Measurements from ENCODE around the gene PCDHA1.

The PCDHA1 gene

DNA sequence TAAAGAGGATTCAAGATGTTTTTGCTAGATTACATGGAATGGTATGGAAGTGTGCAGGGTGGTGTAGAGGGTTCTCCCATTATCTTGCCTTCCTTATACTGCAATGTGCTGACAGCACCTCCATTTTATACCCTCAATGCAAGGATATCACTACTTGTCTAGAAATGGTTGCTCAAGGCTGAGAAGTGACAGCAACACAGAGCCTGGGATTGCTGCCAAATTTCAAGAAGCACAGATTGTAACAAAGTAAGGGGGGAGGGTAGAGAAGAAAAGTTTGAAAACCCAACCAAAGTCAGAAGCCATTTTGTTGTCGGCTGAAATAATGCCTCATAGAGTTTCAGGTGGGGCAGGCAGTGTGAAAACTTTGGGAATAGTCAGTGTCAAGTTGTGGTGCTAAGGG lies 210.1 kb downstream of the PCDHA1 start:
- DNase-seq: peak; percentile 16

DNA sequence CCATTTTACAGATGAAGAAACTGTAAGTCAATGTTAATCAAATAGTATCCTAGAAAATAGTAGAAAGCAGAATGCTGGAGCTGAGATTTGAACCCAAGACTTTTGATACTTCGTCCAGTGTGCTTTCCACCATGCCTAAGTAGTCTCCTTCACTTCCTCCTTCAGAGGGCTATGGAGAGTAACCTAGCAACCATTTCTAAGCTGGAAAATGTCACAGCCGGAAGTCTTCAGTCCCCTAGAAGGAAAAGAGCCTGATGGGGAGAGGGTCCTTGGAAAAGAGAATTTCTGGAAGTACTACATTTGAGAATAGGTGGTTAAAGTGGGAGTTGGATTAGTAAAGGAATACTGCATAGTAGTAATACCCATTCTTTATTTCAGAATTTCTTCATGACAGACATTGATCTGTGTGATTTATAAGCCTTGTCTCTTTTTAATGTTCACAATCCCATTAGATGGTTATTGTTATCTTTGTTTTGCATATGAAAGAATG lies 213.0 kb downstream of the PCDHA1 start:
- no peak for DNase-seq

DNA sequence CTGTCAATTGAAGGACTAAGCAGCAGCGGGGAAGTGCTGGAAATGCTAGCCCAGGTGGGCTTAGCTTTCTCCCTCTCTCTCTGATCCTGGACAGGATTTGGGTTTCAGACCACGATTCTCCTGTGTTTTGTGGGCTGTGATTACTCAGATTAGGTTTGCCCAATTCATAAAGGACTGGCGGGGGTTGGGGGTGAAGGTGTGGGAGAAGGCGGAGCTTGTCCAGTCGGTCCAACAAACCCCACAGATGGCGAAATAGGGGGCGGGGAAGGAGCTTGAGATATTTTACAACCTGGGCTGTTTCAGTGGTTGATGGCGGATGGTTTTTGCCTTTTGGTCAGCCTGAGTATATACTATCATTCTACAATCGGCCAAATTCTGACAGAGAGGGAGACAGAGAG lies 215.5 kb downstream of the PCDHA1 start:
- DNase-seq: no peak

DNA sequence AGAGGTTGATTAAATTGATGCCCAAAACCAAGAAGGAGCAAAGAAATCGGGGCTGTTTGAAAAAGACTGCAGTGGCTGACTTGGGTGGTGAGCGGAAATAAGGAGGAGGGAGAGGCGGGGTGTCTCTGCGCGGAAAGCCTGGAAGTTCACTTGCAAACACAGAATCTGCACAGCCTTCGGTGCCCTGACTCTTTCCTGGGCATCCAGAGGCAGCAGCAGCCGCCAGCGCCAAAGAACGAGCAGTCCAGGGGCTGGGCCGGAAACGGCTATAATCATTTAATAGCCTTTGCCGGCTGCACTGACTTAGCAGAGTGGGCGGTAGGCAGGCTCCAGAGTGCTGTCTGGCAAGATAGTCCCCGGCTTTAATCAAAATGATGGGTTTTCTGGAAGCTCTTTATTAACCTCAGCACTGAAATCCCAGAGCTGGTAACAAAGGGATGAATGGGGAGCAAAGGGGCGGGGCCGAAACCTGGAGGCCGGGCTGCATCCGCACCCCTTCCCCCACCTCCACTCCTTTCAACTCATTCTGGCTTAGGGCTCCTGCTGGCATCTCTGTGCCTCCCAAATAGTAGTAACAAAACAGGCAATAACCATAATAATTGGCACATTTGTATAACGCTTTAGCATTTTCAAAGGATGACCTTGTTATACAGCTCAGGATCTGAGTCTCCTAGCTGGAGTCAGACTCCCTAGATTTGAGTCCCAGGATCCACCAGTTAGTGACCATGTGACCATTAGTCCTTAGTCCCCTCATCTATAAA lies 216.1 kb downstream of the PCDHA1 start:
- DNase-seq: peak; percentile 10

DNA sequence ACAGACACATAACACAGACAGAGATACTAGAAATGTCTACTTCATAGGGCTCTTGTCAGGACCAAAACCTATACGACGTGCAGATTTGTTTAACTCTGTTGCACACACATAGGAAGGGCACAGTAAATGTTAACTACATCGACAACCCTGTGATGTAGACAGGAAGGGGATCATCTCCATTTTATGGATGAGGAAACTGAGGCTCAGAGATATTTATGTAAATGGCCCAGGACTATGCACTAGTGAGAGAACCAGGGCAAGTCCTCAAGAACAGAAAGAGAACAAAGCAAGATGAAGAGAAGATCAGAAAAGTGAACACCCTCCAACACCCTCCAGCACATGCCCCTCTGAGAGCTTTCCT lies 216.6 kb downstream of the PCDHA1 start:
- no peak for DNase-seq

DNA sequence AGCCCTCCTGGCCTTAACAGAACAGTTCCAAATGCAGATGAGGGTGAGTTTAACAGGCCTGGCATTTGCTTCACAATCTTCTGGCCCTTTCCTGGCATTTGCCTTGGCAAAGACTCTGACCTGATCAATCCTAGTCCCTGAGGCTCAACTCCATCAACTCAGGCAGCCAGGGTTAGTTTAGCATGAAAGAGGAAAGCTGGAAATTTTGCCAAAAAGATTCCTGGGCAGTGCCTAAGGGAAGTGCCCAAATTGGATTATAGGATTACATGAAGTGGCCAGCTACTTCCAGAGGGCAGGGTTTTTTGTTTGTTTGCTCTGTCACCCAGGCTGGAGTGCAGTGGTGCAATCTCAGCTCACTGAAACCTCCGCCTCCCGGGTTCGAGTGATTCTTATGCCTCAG lies 217.1 kb downstream of the PCDHA1 start:
- no peak for DNase-seq

DNA sequence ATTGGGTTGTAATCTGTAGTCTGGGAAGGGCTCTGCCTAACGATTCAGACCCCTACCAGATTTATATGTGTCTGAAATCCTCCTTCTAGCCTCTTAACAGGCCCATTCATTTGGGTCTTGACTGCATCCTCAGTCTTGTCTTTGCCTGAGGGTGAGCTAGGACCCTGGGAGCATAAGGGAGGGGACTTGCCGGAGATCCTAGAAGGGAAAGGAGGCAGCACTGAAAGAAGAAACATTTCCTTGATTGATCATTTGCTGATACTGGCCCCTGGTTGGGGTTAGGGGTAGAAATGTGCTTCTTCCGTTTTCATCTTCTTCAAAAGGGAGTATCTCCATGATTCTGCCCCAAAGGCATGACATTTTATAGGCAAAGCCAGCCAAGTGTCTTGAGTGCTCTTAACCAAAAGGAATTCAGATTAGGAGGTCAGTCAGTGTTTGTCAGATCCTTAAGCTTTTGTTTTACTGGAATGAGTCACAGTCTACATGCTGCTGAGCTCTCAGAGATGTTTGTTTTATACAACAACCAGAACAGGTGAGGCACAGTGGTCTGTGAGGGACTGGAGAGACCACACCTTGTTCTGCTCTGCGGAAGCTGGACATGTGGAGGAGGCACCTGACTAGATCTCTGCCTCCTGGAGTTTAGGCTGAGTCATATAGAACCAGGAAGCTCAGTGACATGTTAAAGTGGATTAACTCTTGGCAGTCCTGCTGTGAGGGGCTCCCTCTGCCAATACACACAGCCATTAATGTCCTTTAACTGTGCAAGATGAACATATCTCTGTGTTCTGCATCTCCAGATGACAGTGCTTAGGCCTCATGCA lies 218.1 kb downstream of the PCDHA1 start:
- DNase-seq: no peak

DNA sequence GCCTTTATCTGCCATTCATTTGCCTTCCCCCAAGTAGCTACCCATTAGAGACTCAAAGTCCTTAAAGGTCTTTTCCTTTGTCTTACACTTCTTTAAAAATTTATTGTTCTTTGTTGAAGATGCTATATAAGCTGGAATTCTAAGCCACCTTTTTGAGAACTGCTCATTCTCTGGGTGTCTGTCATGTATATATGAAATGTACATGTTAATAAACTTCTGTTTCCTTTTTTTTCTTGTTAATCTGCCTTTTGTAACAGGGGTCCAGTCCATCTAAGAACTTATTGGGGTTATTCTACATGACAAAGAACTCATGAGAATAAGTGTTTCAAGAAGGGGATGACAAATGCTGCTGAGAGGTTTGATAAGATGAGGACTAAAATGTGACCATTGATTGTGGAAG lies 221.9 kb downstream of the PCDHA1 start:
- DNase-seq: no peak

DNA sequence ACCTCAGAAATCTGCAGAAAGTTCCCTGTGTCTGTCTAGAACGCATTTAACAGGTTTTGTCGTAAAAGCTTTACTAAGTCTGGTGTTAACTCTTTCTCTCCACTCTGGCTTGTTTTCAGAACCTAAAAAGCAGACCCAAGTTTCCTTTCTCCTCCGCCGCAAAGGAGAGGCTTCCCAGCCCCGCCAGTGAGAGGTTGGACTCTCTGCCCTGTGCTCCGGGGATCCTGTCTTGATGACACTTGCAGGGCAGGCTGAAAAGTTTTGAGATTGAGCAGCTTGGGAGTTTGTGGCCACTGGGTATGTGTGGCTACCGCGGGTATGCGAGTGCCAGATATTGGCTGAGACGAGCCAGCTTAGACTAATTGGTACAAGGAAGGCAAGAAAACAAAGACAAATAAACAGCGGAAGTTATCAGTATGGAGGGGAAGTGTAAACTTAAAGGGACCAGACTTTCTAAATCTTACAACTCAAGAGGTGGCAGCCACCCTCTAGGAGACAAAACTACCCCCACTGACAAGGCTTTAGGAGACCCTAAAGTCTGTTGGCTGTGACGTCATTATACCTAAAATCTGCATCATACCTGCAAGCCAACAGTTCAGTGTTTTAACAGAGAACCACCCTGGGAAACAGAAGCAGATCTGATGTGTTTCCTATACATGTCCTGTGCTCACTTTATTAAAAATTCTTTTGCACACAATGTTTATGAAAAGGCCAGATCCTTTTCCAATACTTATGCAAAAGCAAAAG lies 224.3 kb downstream of the PCDHA1 start:
- DNase-seq: no peak

DNA sequence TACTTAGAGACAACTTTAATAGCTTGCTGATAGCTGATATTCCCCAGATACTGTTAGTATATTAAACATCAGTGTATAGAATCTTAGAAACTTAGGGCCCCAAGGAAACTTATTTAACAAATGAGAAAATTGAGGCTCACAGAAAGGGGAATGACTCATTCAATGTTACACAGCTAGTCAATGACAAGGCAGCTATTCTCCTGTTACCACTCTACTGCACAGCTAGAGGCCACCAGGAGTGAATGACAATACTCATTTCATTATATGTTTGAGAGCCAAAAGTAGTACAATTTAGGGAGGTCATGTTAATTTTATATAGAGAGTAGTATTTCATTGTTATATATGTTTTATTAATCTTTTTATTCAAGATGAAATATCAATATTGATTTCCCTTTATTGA lies 232.0 kb downstream of the PCDHA1 start:
- no peak for DNase-seq

DNA sequence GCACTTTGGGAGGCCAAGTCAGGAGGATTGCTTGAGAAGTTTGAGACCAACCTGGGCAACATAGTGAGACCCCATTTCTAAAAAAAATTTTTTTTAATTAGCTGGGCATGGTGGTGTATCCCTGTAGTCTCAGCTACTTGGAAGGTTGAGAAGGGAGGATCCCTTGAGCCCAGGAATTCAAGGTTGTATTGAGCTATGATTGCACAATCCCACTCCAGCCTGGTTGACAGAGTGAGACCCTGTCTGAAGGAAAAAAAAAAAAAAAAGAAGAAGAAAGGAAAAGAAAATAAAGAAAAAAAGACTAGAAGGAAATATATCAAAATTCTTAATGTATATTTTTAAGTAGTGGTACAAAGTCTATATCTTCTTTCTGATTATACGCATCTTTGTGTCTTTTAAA lies 236.4 kb downstream of the PCDHA1 start:
- DNase-seq: no peak

DNA sequence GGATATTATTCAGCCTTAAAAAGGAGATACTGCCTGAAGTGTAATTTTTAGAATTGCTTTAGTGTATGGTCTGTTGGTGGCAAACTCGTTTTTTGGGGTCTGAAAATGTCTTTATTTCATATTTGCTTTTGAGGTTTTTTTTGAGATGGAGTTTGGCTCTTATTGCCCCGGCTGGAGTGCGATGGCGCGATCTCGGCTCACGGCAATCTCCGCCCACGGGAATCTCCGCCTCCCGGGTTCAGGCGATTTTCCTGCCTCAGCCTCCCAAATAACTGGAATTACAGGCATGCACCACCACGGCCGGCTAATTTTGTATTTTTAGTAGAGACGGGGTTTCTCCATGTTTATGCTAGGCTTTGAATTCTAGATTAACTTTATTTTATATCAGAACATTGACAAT lies 245.1 kb downstream of the PCDHA1 start:
- DNase-seq: no peak

DNA sequence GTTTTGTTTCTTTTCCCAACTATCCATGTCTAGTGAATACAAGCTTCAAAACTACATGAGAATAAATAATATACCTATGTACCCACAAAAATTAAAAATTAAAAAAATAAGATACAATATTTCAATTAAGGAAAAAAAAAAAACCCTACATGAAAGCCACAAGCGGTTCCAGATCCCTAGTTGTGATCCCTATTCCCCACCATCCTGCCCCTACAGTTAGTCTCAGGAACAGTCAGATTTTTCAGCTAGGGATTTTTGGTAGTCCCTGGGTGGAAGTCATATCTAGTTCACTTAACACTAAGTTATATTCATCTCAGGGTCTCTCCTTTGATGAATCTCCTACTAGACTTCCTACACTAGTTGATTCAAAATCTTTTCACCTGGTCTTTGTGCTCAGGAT lies 246.7 kb downstream of the PCDHA1 start:
- no peak for DNase-seq

DNA sequence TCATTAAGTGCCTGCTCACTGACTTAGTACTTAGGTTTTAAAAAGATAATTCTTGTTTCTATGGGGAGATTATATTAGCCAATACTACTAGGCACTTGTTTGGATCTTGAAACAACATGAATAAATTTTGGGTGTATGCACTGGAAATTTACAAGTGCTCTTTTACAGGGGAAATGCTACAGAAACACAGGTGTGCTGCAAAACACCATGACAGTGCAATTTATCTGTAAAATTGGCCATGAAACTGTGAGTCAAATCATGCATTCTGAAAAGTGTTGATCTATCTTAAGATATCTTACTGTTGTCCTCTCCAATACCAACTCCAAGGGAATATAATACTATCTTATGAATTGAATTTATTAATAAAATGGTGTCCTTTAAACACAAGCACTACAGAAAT lies 253.1 kb downstream of the PCDHA1 start:
- no peak for DNase-seq

DNA sequence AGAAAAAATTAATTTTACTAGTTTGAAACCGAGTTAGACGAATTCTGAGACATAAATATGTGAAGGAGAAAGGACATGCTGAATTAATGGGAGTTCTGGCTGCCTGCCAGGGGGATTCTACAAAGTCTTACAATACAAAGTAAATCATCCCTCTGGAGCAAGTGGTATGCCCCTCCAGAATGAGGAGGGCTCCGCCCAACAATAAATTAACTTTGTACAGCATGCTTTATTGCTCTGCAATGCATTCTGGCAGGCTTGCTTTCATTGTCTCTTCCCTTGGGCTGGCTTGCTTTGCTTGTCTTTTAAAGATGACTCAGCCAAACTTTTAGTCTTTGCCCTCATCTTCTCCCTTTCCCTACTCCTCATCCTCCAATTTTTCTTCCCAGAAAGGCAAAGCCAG lies 253.6 kb downstream of the PCDHA1 start:
- no peak for DNase-seq

DNA sequence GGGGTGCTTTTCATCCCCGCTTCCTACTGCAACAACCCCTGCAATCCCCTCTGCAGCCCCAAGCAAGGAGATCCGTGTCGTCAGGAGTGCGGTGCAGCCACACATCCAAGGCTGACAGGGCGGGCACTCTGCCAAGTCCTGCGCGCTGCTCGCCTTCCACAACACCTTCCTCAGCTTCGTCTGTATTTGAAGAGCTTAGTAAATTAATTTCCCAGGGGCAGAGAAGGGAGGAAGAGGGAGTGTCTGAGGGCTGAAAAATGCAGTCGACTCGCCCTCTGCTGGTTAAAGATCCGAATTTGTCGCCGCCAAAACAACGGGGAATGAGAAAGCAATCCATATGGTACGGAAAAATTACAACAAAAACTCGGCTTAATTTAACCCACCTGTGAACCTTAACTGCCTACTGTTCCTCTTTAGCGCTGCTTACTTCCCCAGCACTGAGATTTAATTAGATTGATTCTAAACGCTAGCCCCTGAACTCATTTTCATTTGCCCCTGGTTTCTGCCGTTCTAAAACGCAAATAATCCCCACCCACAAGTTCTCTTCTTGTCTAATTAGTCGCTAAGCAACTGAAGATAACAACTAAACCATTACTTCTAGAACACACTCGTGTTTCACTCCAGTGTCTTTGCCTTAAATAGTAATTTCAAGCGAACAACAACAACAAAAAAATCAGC lies 254.3 kb downstream of the PCDHA1 start:
- peak; percentile 2 for DNase-seq

DNA sequence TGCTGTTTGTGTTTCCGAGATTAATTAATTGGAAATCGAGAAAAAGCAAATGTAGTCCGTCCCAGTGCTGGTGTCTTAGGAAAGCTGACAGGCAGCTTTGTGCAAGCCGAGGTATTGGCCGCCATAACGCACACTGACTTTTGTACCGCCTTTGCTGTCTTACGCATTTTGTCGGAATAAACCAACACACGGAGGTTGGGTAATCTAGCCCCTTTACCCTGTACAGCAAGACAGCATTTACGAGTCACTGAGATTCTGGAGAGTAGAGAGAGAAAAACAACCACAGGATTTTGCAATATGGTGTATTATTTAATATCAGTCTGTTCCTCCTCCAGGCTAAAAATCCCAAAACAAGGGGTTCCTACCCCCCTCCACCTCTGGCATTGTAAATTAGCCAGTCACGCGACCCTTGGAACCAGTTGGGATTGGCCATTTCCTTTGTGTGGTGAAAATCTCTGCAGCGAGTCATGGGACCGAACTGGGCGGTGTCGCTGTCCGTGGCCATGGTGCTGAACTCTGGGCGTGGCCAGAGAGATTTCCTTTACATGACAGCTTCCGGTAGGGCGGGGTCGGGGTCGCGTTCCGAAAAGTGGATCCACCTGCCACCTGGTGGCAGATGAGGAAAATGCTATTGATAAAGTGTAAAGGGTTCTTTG lies 255.0 kb downstream of the PCDHA1 start:
- DNase-seq: peak; percentile 77

DNA sequence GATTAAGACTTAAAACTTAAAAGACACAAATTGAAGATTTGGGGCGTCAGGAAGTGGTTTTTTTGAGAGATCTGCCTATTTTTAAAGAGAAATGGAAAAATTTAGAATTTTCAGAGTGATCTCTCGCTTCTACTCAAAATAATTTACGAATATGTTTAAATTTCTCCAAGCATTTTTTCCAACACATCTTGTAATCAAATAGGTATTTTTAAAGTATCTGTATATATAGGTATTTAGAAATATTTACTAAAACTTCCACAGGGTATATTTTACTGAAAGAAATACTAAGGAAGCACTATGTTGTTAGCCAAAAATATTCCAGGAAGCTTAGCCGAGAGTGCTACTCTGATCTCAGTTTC lies 255.5 kb downstream of the PCDHA1 start:
- DNase-seq: no peak

DNA sequence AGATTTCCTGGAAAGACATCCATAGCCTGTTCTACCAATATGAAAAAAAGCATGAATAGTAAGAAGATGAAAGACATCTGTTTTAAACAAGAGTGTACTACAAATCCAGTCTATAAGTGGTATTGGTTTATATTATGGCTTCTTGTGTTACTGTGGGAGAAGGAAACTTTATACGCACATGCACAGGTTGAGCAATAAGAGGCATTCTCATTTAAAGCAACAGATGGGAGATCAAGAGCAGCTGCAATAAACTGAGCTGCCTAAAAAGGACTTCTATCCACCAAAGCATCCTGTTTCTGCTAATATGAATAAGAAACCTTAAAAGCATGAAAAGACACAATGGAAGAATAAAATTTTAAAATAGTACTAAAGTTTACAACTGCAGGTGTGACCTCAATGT lies 256.6 kb downstream of the PCDHA1 start:
- no peak for DNase-seq

DNA sequence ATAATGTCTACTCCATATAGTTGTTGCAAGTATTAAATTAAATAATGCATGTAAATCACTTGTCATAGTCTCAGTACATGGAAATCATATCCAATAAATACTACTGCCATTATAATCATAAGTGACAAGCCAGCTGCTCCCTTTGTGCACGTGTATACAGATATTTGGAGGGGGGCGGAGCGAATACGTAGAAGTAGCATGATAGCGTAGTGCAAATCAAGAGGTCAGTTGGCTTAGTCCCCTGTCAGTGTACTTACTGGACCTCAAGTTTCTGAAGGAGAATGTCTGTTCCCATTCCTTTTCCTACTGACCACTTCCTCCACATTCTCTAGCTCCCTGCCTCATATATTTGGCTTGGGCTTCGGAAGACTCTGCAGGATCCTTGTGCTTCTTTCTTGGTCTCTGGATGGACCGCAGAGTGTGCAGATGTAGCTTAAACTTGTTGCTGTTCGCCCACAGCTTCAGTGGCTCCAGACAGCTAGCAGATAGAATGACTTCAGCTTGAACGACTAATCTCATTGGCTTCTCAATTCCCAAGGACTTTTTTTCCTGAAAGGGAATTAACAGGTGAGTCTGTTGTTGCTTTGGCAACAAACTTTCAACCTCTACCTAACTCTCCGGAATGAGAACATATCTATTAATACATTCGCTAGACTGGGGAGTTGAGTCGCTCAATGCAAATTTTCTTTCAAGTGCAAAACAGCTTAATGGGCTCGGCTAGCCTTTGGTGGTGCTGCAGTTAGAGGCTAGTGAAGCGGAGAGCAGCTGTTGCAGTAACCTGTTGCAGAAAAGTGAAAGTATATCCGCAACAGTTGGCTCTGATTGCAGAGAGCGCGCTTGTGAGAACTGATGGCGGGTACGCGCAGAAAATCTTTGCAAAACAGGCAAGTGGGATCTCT lies 264.9 kb downstream of the PCDHA1 start, which contains the start of gene PCDHB1:
PCDHB1 (plus strand) TSS at position 753 of the 899 bp plus-strand sequence; CDS start at position 850, 97 bp downstream.
- DNase-seq: no peak

DNA sequence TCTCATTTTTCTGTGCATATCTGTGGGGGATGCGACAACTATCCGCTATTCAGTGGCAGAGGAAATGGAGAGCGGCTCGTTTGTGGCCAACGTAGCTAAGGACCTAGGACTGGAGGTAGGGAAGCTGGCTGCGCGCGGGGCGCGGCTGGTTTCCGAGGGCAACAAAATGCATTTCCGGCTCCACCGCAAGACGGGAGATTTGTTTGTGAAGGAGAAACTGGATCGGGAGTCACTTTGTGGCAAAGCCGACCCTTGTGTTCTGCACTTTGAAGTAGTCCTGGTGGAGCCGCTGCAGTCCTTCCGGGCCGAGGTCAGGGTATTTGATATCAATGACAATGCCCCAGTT lies 265.6 kb downstream of the PCDHA1 start:
- no peak for DNase-seq

All from fibroblast of skin of right biceps (primary cell).